SKM-1 treated with dmso at 0.1 percent for 144 hours (cell line): ENCODE data around the gene DIS3.
"Not testable (repeated sequence)": the region's sequence is repeated elsewhere in the genome, so short reads cannot be mapped to it uniquely, and the experiment has no call there.

Experiments used
- DNase-seq: peaks from one replicate; lab custom pipeline; 2025; ENCODE audit not compliant: unreplicated experiment; lab: John Stamatoyannopoulos, UW

DIS3 gene, protein sequence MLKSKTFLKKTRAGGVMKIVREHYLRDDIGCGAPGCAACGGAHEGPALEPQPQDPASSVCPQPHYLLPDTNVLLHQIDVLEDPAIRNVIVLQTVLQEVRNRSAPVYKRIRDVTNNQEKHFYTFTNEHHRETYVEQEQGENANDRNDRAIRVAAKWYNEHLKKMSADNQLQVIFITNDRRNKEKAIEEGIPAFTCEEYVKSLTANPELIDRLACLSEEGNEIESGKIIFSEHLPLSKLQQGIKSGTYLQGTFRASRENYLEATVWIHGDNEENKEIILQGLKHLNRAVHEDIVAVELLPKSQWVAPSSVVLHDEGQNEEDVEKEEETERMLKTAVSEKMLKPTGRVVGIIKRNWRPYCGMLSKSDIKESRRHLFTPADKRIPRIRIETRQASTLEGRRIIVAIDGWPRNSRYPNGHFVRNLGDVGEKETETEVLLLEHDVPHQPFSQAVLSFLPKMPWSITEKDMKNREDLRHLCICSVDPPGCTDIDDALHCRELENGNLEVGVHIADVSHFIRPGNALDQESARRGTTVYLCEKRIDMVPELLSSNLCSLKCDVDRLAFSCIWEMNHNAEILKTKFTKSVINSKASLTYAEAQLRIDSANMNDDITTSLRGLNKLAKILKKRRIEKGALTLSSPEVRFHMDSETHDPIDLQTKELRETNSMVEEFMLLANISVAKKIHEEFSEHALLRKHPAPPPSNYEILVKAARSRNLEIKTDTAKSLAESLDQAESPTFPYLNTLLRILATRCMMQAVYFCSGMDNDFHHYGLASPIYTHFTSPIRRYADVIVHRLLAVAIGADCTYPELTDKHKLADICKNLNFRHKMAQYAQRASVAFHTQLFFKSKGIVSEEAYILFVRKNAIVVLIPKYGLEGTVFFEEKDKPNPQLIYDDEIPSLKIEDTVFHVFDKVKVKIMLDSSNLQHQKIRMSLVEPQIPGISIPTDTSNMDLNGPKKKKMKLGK

DNA sequence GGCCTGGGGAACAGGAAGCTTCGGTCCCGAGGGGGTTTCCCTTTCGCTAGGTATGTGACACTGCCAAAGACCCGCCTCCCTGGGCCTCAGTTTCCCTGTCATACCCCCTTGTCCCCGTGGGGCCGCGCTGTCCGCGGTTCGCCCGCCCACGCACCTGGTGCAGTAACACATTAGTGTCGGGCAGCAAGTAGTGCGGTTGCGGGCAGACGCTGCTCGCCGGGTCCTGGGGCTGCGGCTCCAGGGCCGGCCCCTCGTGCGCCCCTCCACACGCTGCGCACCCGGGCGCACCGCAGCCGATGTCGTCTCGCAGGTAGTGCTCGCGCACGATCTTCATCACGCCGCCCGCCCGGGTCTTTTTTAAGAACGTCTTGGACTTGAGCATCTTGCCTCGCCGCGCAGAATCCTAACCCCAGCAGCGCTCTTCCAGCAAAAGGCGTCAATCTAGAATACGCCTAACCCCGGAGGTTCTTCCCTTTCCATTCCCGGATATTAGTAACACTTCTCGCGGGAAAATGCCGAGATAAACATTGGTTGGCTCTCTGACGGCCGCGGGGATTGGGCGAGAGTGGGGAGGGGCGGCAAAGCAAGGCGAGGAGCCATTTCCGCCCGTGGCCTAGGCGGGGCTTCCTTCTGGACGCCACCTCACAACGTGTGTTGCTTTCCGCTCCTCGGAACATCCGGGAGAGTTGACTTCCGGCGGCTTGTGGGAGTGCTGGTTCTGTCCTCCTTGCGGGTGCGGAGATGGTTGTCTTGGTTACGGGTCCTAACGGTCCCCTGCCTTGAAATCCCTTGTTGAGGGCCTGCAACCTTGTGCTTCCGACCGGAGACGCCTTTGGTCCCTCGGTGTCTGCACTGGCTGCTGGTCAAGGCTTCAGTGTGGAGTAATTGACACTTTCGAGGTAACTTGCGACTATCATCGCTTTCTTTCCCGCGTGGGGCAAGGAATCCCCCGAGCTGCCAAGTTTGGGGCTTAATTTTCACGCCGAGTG lies at the start of gene DIS3, which contains the start of gene PIBF1:
DIS3 (minus strand) TSS at position 450 of the 989 bp plus-strand sequence; CDS start at position 382, 68 bp downstream.
PIBF1 (plus strand) TSS at position 683 of the 989 bp plus-strand sequence. CDS start 1,337 bp downstream, outside the sequence.
- DNase-seq: peak; percentile 98

DNA sequence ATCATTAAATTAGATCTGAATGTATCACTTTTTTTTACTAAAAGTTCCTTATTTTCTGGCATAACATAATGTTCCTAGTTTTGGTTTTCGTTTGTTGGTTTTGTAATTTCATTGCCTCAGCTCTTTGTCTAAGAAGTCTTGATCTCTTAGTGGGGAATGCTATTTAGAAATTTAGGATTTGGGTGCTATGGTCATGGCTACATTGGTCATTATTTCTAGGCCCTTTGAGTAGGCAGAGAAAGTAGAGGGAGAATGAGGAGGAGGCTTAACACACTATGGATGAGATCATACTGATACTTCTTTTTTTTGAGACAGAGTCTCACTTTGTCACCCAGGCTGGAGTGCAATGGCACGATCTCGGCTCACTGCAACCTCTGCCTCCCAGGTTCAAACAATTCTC lies 42.0 kb upstream of the DIS3 start:
- DNase-seq: no peak

DNA sequence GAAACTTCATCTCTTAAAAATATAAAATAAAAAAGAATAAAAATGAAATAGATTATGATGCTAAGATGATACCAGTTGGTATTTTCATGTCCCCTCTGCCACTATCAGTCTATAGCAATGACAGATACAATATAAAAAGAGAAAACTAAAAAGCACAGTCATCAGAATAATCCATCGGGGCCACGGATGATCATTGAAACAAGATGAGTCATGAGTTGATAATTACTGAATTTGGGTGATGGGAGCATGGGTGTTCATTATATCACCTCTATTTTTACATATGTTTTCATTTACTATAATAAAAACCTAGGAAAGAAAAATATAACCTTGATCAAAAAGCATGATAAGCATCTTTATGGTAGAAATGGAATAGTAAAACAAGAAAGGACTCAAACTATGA lies 41.4 kb upstream of the DIS3 start:
- no peak for DNase-seq

DNA sequence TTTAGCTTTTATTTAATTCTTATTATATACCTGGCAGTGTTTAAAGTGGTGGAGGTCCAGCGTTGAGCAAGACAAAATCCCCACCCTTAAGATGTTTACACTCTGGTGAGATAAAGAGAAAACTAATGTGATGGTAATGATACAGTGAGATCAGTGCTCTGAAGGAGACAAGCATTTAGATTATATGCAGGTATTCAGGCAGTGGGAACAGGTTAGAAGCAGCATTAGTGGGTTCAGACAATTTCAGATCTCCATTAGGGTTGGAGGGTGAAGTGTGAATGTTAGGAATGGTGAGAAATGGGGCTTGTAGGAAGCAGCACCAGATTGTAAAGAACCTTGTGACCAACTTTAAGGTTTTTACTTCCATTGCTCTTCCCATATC lies 39.2 kb upstream of the DIS3 start:
- no peak for DNase-seq

DNA sequence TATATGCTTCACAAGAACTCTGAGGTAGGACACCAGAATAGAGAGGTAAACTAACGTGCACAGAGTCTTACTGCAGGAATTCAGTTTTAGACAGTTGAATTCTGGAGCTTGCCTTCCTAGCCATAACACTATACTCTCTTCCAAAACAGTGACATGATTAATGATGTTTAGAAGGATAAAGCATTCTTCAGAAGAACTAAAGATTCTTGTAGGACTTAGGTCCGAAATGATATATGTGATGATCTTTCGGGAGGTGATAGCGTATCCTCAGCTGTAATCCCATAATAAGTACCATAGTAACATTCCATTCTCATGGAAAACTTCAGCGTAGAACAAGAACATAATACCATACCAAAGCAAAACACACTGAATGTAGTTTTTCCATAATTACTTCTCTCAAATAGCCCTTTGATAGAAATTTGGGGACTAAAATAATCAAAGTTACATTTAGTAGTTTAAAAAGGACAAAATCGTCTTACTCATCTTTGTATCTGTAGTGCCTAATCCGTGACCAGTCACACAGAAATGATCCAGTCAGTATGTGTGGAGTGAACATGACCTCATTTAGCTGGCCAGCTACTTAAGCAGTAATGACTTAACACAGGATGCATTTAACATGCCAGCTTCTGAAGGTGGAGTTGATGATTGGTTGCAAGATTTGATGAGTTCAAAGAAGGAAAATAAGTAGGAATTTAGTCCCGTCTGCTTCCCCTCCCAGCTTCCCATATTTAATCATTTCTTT lies 38.6 kb upstream of the DIS3 start:
- DNase-seq: no peak

DNA sequence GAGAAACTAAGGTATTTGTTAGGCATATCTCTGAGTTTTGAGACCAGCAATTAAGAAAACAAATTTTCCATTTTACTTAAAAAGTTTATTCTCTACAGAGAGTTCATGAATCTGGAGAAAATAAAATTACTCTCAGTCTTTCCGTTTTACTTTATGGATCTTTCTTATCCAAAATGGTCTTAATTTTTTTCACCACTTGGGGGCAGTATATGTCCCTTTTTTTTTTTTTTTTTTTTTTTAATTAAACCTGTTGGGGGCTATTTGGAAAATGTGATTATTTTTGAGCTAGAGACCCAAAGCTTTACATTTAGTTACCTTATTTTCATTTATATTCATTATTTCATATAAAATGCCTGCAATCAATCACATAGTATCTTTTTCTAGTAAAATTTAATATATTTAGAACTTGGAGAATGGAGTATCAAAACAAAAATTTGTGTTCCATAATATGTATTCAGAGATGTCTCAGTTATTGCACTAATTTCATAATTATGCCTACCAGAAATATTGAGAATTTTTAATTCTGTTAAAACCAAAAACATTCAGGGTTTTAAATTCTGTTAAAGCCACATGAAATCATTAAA lies 27.3 kb upstream of the DIS3 start:
- DNase-seq: no peak

DNA sequence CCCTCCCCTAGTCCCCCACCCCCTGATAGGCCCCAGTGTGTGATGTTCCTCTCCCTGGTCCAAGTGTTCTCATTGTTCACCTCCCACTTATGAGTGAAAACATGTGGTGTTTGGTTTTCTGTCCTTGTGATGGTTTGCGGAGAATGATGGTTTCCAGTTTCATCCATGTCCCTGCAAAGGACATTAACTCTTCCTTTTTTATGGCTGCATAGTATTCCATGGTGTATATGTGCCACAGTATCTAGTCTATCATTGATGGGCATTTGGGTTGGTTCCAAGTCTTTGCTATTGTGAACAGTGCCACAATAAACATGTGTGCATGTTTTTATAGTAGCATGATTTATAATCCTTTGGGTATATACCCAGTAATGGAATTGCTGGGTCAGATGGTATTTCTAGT lies 24.8 kb upstream of the DIS3 start:
- DNase-seq: not testable (repeated sequence)

DNA sequence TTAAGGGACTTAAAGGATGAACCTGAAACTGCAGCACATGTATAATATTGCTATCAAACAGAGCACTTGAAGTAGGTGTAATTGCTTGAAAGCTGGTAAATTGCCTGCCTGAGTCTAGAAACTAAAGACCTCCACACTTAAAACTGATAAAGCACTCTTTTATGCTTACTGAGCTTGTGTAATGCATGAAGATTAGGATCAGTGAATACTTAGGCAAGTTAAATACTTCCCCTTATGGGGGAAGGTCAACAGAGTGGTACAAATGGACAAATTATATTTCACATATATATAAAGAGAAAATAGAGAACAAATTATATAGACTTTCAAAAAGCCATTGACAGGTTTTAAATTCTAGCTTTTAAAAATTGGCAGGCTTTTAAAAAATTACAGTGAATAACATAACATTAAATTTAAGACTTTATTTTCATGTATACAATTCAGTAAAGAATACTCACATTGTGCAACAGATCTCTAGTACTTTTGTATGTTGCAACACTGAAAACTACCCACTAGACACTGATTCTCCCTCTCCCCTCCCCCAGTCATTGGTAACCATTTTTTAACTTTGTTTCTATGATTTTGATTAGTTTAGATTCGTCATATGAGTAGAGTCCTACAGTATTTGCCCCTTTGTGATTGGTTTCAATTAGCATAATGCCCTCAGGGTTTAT lies 24.1 kb upstream of the DIS3 start:
- DNase-seq: peak; percentile 76

DNA sequence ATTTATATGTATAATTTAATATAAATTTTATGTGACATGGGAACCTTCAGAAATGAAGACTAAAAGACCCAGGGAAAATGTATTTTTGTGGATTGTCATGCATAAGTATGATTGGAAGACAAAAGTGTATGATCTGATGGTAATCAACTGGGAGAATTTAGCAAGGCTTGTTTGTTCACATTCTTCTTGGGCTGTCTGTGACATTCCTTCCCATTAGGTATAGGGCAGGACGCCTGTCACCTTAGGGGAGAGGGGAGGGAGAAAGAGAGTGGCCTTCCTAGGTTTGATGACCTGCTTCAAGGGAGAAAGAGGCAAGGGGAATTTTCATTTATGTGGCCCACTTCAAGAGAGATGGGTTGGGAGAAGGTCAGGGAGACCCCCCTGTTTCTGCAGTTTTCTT lies 22.6 kb upstream of the DIS3 start:
- no peak for DNase-seq

DNA sequence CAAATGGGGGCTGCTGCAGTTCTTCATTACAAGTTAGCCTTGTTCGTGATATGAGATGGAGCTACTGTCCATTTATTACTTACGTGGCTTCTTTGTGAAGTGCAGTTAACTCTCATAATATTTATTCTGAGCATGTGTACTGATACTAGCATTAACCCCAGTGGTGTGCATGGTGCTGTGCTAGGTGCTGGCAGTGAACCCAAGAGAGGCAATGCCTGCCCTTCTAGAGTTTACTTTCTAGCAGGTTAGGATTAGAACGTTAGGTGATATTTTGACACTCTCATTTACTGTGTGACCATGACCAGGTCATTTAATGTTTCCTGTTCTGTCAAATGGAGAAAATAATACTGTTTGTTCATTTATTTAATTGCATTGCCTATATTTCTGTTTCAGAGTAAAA lies 17.1 kb upstream of the DIS3 start:
- DNase-seq: no peak

DNA sequence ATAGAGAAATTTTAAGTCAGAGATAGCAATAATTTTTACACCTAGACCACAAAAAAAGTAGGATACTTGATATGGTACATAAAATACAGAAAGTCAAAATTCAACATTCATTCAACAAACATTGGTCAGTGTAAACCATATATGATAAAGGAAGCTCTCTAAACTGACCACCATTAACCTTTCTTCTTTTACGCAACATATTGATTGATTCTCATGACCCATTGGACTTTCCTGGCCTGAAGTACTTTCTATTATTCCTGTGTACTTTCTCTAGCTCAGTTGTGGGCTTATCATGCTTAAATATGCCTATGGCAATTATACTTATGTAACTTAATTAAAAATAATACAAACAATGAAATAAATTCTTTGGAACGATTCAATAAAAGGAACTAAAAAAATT lies 10.9 kb upstream of the DIS3 start:
- no peak for DNase-seq

DNA sequence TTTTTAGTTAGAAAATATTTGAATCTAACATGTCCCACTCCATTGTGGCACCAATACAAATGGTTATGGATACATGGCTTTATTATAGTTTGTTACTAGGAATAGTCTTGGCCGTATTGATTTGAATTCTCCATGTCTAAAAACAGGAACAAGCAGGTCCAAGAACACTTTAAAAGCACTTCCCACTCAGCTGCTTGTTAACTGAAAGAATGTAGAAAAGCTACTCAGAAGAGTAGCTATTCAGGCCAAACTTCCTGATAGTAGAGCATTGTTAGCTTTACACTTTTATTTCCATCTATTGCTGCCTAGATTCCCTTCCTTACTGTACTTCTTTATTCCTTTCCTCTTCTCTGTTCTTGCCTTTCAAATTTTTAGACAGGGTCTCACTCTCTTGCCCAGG lies 7.1 kb upstream of the DIS3 start:
- no peak for DNase-seq

DNA sequence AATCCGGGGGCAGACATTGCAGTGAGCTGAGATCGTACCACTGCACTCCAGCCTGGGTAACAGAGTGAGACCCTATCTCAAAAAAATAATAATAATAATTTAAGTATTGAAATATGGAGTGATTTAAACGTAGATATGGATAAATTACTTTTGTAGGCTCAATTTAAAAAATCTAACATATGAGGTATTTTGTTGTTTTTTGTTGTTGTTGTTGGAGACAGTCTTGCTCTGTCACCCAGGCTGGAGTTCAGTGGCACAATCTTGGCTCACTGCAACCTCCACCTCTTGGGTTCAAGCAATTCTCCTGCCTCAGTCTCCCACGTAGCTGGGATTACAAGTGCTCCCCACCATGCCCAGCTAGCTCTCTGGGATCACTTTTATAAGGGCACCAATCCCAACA lies 3.0 kb upstream of the DIS3 start:
- not testable (repeated sequence) for DNase-seq

DNA sequence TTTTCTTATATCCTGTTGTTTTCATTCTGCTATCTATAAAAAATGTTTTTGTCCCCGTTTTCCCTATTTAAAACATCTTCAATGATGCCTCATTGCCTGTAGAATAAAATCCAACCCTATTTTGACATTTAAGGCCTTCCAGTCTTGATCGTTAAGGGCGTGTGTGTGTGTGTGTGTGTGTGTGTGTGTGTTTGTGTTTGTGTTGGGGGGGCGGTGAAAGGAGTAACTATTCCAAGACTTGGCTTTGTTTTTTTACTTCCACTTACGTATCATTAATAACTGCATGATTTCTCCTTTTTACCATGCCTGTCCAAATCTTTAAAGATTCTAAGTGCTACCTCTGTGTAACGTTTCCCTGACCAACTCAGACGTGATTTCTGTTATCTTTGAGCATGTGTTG lies 1.0 kb upstream of the DIS3 start:
- DNase-seq: no peak

DNA sequence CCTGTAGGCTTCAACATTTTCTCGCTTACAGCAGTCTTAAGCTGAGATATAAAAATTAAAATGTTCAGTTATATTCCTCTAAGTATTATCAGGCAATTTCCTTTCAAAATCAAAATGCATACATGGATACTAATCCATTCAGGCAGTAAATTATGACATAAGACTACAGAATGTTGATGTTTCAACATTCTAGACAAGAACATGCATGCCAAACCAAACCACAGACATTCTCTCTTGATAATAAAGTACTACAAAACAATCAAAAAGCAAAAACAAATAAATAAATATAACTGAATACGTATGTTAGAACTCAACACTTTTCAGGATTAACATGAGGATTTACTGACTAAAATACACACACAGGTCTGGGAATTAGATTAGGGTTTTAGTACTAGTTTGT lies 7.7 kb downstream of the DIS3 start:
- DNase-seq: no peak

DNA sequence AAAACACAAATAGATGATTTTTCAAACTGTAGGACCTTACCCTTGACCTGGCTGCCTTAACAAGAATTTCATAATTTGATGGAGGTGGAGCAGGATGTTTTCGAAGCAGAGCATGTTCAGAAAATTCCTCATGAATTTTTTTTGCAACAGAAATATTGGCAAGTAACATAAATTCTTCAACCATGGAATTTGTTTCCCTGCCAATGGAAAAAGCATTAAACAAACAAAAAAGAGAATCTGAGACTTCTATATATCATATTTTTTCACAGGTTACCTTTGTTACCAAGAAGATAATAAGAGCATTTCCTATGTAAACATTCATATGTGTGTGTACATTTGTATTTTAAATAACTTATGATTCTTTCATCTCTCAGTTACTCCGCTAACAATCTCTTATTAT lies 18.3 kb downstream of the DIS3 start:
- DNase-seq: no peak

DNA sequence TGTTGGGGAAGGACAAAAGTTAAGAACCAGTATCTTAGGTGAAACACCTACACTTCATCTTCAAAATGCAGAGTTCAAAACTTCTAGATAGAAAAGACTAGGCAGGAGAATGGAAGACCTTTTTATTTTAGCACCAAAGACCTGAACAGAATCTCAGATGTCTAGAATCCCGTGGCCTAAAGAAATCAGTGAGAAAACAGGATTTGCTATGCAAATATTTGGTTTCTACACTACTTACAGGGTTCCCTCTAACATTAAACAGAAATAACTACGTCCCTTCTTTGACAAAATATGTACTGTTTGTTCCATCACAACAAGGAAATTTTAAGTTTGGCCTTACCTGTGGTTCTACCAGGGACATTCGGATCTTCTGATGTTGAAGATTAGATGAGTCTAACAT lies 21.5 kb downstream of the DIS3 start:
- no peak for DNase-seq

DNA sequence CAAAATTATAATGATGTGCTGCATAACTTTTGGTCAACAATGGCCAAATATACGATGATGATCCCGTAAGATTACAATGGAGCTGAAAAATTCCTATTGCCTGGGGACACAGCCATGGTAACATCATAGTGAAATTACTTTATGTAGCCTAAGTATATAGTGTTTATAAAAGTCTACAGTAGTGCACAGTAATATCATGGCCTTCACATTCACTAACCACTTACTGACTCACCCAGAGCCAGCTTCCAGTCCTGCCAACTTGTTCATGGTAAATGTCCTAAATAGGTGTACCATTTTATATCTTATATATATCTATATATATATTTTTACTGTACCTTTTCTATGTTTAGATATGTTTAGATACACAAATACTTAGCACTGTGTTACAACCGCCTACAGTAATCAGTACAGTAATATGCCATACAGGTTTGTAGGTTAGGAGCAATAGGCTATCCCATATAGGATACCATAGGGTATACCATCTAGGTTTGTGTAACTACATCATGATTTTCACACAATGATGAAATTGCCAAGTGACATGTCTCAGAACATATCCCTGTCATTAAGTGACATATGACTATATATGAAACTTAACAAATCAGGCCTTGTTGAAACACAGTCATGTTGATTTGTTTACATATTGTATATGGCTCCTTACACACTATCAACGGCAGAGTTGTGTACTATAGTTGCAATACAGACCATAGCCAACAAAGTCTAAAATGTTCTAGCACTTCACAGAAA lies 23.7 kb downstream of the DIS3 start:
- no peak for DNase-seq
